NCI-H748 (cell line): ENCODE results near the gene BCAP29.

Experiments
- DNase-seq: peaks from one replicate; lab custom pipeline; 2025; ENCODE audit not compliant: unreplicated experiment; lab: John Stamatoyannopoulos, UW

BCAP29 gene, protein sequence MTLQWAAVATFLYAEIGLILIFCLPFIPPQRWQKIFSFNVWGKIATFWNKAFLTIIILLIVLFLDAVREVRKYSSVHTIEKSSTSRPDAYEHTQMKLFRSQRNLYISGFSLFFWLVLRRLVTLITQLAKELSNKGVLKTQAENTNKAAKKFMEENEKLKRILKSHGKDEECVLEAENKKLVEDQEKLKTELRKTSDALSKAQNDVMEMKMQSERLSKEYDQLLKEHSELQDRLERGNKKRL

DNA sequence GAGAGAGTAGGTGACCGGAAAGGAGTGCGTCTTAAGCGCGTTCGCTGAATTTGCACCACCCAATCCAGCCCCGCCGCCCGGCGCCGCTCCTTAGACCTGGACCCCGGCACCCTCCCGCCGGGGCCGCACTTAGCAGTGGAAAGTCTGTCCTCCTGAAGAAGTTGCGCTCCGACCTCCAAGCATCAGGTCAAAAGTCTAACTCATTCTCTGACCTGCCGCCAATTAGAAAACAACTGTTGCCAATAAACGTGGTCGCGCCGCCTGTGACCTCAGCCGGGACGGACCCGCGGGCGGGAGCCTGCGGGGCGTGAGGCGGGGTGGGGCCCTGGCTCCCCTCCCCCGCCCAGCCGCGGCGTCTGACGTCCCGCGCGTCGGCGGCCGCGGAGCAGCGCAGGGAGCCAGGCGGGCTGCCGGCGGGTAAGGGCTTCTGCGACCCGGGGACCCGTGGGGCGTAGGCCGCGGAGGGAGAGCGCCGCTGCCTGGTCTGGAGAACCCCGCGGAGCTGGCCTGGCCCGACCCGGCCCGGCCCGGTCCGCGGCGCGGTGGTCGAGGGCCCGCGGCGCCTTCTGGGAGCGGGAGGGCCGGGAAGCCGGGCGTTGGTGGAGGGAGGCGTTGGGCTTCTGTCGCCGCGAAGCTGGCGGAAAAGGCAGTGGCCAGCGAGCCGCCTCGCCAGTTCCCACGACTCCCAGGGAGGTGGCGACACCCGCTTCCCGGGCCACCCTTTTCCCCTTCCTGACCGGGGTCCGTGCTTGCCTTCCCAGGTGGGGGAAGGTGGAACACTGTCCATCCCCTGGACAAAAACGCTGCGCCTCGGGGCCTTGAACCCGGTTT is at the start of gene BCAP29:
Gene BCAP29 (plus strand): TSS at position 362 of the 831 bp plus-strand sequence. CDS start 527 bp downstream, outside the sequence.
- peak; percentile 85 for DNase-seq

GRCh38 chr7:107530751-107531150 is 49.3 kb upstream of the BCAP29 start:
- no peak for DNase-seq

- no peak for DNase-seq
Observed at GRCh38 chr7:107534139-107534538, 45.9 kb upstream of the BCAP29 start.

DNA sequence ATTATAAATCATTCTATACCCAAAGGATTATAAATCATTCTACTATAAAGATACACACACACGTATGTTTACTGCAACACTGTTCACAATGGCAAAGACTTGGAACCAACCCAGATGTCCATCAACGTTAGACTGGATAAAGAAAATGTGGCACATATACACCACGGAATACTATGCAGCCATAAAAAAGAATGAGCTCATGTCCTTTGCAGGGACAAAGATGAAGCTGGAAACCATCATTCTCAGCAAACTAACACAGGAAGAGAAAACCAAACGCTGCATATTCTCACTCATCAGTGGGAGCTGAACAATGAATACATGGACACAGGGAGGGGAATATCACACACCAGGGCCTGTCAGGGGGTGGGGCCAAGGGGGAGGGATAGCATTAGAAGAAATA is 42.8 kb upstream of the BCAP29 start:
- peak; percentile 11 for DNase-seq

DNA sequence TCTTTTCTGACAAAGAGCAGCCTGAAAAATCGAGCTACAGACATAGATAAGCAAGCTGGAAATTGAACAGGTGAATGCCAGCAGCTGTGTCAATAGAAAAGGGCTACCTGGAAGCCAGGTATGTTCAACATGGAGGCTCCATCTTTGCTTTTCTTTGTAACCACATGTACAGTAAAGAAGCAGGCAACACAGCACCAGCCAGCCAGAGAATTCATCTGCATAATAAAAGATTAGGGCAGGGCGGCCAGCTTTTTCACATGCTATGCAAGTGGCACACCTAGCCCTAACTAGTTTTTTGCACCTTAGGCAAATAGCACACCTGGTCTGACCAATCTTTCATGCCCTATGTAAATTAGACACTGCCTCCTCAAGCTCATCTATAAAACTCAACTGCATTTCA is 42.0 kb upstream of the BCAP29 start:
- DNase-seq: peak; percentile 98

- DNase-seq: no peak
Observed at GRCh38 chr7:107543338-107543993, 36.6 kb upstream of the BCAP29 start.

DNA sequence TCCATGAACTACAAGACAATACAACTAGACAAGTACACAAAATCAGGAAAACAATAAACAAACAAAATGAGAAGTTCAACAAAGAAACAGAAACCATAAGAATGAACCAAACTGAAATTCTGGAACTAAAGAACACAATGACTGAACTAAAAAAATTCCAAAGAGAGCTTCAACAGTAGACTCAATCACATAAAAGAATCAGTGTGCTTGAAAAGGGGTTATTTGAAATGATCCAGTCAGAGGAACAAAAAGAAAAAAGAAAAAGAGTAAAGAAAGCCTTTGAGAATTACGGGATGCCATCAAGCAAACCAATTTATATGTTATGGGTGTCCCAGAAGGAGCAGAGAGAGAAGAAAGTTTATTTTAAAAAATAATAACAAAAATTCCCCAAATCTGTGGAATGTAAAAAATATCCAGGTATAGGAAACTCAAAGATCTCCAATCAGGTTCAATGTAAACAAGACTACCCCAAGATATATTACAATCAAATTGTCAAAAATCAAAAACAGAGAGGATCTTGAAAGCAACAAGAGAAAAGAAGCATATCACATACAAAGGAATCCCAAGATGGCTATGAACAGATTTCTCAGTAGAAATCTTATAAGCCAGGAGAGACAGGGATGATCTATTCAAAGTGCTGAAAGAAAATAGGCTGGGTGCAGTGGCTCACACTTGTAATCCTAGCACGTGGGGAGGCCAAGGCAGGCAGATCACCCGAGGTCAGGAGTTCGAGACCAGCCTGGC is 35.0 kb upstream of the BCAP29 start:
- DNase-seq: no peak

DNA sequence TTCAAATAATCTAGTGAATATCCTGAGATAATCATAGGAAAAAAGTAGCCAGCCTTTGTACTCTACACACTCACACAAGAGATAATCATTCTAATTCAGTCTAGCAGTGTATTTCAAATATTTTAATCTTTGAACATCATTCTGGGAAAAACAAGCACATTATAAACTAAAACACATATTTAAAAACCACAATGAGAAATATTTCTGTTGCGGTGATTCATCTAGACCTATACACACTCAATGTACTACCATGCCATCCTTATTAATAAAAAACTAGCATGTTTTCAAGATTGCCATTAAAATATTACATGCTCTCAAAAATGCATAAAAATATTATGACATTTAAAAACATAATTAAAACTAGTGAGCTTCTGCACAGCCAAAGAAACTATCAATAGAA is 28.1 kb upstream of the BCAP29 start:
- DNase-seq: no peak

GRCh38 chr7:107555893-107556292 is 24.2 kb upstream of the BCAP29 start:
- no peak for DNase-seq

GRCh38 chr7:107559864-107560263 is 20.2 kb upstream of the BCAP29 start:
- DNase-seq: no peak

GRCh38 chr7:107560898-107561516 is 19.0 kb upstream of the BCAP29 start:
- no peak for DNase-seq

DNA sequence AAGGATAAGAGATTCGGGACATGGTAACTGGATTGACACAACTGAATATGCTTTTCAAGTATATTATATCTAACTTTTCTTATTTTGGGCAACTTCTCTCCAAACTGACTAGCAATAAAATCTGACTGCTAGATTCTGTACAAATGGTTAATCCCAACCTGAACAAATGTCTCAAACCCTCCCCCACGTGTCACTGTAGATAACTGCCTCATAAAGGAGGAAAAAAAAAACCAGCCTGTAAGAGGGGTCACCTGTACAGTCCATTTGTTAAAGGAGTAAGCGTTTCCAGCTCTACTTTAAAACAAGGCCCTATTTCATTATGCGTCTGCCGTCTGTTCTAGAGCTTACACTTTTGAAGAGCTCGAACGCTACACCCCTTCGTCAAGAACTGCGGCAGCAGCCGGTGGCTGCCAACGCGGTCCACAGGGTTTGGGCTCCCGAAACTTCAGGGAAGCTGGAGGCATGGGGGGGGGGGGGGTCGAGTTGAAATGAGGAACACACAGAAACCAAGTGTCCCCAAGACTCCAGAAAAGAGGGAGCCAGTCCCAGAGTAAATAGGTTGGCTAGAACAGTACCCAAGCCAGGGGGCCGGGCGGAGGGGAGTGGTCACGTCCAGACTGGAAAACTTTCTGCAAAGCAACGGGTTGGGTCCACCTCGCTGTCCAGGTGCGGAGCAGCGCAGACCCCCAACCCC is 16.8 kb upstream of the BCAP29 start:
- DNase-seq: peak; percentile 60

DNA sequence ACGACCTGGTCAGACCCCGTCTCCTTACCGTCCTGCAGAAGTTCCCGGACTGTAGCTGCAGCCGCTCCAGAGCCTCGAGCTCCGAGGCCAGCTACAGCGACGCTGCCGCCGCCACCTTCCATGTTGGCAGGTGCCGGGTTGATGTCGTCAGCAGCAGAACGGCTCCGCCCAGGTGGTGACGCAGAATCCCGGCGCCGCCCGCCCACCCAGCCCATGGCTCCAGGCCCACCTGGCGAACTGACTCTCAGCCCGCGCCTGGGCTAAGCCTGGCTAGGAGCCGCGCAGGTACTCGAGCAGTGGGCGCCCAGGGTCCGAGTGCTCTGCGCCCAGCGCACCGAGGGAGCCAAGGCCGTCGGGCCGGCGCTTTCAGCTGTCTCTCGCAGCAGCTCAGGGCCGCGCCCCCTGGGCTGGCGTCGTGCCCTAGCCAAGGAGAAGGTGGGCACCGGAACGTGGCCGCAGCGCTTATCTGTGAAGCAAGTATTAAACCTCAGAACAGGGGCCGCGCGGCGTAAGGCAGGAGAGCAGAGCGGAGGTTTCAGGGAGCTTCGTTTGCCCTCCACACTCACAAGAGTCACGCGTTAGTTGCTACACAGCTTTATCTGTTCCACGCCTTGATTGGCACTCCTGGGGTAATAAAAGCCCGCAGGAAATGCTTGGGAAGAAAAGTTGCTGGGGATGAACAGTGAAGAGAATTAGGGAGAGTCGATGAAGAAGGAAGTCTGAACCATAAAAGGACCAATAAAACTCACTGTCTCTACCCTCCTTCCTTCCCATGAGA is 16.1 kb upstream of the BCAP29 start, which contains the start of the genes COG5 and DUS4L:
Gene COG5 (minus strand): TSS at position 146 of the 778 bp plus-strand sequence. CDS start 24 bp downstream, at position 122.
Gene DUS4L (plus strand): TSS at position 197 of the 778 bp plus-strand sequence. CDS start 3,100 bp downstream, outside the sequence.
- peak; percentile 90 for DNase-seq

DNA sequence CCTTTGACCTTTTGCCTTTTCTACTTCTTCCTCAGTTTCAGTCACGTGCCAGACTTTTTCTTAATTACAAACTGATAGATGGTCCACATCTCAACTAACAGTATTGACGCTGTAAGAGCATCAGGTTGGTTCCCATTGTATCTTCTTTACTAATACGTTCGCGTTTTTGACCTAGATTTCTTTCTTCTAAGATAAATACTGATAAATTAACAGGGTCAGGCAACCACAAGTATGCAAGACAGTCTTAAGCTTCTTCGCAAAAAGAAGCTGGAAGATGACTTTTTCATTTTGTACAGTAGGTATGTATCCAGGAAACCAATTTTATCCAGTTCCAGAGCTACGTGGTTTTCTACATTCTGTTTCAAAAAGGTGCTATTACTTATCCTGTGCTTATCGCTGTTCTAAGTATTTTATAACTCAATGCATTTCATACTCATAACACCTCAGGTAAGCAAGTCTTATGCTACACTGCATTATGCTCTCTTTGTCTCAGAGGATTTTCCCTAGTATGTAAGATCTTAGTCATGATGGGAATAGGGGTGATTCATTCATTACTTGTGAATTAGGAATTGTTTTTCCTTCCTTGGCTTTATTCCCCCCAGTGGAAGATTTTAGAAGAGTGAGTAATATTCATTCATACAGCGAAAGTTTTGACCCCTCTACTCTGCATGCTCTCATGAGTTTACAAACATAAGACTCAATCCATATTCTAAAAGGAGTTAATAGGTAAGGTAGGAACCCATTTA is 15.3 kb upstream of the BCAP29 start:
- no peak for DNase-seq

GRCh38 chr7:107570298-107570697 is 9.7 kb upstream of the BCAP29 start:
- no peak for DNase-seq

GRCh38 chr7:107573537-107573936 is 6.5 kb upstream of the BCAP29 start:
- DNase-seq: no peak

GRCh38 chr7:107579554-107579884 is 527 bp upstream of the BCAP29 start:
- DNase-seq: no peak

DNA sequence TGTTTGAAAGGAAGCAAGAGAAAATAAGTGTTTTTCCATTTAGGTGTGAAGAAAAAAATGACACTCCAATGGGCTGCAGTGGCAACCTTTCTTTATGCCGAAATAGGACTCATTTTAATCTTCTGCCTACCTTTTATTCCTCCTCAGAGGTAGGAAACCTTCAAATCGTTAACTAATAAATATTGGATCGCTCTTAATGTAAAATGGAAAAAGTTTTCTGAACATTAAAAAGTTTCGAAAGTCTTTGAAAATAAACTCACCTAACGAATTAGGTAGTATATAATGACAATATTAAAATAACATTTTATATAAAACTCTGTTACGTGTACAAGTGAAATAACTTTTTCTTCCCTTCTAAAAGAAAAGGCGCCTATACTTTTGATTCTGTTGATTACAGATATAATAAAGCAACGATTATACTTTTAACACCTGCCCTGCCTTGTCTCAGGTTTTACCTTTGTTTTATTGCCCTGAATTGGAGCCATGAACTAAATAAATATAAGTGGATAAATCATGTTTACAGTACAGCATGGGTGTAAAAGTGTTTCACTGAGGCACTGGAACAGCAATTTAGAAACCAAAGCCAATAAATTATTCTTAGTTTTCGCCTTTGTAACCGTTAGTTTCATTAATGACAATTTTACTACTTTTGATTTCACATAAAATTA is 804 bp downstream of the BCAP29 start:
- DNase-seq: peak; percentile 10
